Measurements from ENCODE around the gene MACC1. TPM values are rescaled to one million over a fixed set of nuclear protein-coding genes. Genes with fewer than 3 reads are reported as not detected.

Gene MACC1
- total and polyA plus RNA-seq, 2 of the 13 experiments (the other 11 are each of a cell fraction or from before 2014, with no cell fraction given), result 0.04 TPM; not detected in 1

DNA sequence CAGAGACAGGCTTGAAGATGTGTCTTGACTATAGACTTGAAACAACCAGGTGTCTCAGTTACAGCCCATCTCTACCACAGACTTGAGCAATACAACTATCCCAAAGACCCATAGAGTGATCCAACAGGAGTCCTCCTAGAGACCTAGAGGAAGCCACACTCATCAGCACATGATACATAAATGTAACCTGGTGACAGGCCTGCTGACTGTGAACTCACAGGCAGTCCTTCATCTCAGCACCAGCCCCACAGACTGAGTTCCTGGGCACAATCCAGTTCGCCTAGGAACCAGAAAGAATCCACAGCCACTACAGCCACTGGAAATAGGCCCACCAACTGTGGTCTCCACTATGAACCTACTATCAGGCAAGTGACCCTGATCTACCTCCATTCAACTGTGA is 121.3 kb downstream of the MACC1 start (continued):
- TF ChIP-seq, protein P1, sequence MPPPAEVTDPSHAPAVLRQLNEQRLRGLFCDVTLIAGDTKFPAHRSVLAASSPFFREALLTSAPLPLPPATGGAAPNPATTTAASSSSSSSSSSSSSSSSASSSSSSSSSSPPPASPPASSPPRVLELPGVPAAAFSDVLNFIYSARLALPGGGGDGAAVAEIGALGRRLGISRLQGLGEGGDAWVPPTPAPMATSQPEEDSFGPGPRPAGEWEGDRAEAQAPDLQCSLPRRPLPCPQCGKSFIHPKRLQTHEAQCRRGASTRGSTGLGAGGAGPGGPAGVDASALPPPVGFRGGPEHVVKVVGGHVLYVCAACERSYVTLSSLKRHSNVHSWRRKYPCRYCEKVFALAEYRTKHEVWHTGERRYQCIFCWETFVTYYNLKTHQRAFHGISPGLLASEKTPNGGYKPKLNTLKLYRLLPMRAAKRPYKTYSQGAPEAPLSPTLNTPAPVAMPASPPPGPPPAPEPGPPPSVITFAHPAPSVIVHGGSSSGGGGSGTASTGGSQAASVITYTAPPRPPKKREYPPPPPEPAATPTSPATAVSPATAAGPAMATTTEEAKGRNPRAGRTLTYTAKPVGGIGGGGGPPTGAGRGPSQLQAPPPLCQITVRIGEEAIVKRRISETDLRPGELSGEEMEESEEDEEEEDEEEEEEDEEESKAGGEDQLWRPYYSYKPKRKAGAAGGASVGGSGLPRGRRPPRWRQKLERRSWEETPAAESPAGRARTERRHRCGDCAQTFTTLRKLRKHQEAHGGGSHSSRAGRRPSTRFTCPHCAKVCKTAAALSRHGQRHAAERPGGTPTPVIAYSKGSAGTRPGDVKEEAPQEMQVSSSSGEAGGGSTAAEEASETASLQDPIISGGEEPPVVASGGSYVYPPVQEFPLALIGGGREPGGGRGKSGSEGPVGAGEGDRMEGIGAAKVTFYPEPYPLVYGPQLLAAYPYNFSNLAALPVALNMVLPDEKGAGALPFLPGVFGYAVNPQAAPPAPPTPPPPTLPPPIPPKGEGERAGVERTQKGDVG (CRISPR knock-in tag; IDR thresholded peaks at IDR 0.05; ENCODE audit: borderline replicate concordance), result no peak
- TF ChIP-seq ZNF33B (CRISPR knock-in tag; IDR thresholded peaks at IDR 0.05) (no peak), ARNT (IDR thresholded peaks at IDR 0.05) (no peak)
- TF ChIP-seq, protein P2, sequence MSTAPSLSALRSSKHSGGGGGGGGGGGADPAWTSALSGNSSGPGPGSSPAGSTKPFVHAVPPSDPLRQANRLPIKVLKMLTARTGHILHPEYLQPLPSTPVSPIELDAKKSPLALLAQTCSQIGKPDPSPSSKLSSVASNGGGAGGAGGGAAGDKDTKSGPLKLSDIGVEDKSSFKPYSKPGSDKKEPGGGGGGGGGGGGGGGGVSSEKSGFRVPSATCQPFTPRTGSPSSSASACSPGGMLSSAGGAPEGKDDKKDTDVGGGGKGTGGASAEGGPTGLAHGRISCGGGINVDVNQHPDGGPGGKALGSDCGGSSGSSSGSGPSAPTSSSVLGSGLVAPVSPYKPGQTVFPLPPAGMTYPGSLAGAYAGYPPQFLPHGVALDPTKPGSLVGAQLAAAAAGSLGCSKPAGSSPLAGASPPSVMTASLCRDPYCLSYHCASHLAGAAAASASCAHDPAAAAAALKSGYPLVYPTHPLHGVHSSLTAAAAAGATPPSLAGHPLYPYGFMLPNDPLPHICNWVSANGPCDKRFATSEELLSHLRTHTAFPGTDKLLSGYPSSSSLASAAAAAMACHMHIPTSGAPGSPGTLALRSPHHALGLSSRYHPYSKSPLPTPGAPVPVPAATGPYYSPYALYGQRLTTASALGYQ (CRISPR knock-in tag; IDR thresholded peaks at IDR 0.05), result no peak

GRCh38 chr7:20095436-20095835 is 121.7 kb downstream of the MACC1 start:
- DNase-seq (ENCODE audit: low spot score), result no peak
- 50% methylated on average over 4 of the region's 4 CpGs for WGBS (ENCODE audit: low lambda C conversion rate)
- no TSS peak for BruUV-seq (replicated peaks)
- H3K27ac ChIP-seq (ENCODE audit: extremely low read length, insufficient read depth, low read length), result no peak overlapping the region
- intact Hi-C loops (cut with micrococcal nuclease; ENCODE audit: unreplicated experiment) (no loop called here), in situ Hi-C loops (cut with HindIII; ENCODE audit: extremely low pct_ligation_motif_present, low pct_unique_long_range_greater_than_20kb) (no loop called here)
- no peak overlapping the region for H3K4me3 ChIP-seq (replicated peaks in 1 of 3; ENCODE audit: insufficient read depth in 1 of 3, low read depth in 2 of 3, low read length in 3 of 3)
- no peak overlapping the region for H2AFZ ChIP-seq (ENCODE audit: low read length)
- no peak for FAIRE-seq
- no peaks in the 10 kb centered on the region for H3K27me3 ChIP-seq (ENCODE audit: control insufficient read depth in 1 of 2, insufficient read depth in 2 of 2, low read length in 2 of 2)
- H3K9me3 ChIP-seq (ENCODE audit: low read length), result peaks cover 14% of the 10 kb centered on the region; the same call in 1 of the 2 replicates
- H3K4me2 ChIP-seq (ENCODE audit: low read depth, low read length), result no peak overlapping the region
- no peaks in the 10 kb centered on the region for H3K79me2 ChIP-seq (ENCODE audit: insufficient read depth, low read length)
- no peak for ATAC-seq
- H4K20me1 ChIP-seq (ENCODE audit: insufficient read depth, low read length), result no peaks in the 10 kb centered on the region
- H3K36me3 ChIP-seq (replicated peaks in 1 of 2; ENCODE audit: control insufficient read depth in 1 of 2, insufficient read depth in 2 of 2, low read length in 2 of 2), result no peaks in the 10 kb centered on the region
- CTCF ChIA-PET (ENCODE audit: low intra/inter-chr PET ratio, low total read pairs), result no interaction called here
- POLR2A ChIA-PET, result no interaction called here
- no peak overlapping the region for H3K9ac ChIP-seq (ENCODE audit: insufficient read depth, low read depth, low read length)
- no peaks in the 10 kb centered on the region for H3K4me1 ChIP-seq (ENCODE audit: insufficient read depth, low read length)
- TF ChIP-seq ZBED4 (CRISPR knock-in tag; IDR thresholded peaks at IDR 0.05; ENCODE audit: borderline replicate concordance) (no peak), ZNF260 (CRISPR knock-in tag; IDR thresholded peaks at IDR 0.05; ENCODE audit: borderline replicate concordance, low read depth) (no peak), ZNF24 (IDR thresholded peaks at IDR 0.05) (no peak), ERF (CRISPR knock-in tag; IDR thresholded peaks at IDR 0.05) (no peak), ZNF839 (CRISPR knock-in tag; IDR thresholded peaks at IDR 0.05; ENCODE audit: borderline replicate concordance) (no peak)
- TF ChIP-seq, protein P3, sequence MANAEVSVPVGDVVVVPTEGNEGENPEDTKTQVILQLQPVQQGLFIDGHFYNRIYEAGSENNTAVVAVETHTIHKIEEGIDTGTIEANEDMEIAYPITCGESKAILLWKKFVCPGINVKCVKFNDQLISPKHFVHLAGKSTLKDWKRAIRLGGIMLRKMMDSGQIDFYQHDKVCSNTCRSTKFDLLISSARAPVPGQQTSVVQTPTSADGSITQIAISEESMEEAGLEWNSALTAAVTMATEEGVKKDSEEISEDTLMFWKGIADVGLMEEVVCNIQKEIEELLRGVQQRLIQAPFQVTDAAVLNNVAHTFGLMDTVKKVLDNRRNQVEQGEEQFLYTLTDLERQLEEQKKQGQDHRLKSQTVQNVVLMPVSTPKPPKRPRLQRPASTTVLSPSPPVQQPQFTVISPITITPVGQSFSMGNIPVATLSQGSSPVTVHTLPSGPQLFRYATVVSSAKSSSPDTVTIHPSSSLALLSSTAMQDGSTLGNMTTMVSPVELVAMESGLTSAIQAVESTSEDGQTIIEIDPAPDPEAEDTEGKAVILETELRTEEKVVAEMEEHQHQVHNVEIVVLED (CRISPR knock-in tag; IDR thresholded peaks at IDR 0.05; ENCODE audit: borderline replicate concordance), result no peak
